ENCODE data around the gene PIK3C2A. TPM values are rescaled to one million over a fixed set of nuclear protein-coding genes. Genes with fewer than 3 reads are reported as not detected.

Gene PIK3C2A, protein sequence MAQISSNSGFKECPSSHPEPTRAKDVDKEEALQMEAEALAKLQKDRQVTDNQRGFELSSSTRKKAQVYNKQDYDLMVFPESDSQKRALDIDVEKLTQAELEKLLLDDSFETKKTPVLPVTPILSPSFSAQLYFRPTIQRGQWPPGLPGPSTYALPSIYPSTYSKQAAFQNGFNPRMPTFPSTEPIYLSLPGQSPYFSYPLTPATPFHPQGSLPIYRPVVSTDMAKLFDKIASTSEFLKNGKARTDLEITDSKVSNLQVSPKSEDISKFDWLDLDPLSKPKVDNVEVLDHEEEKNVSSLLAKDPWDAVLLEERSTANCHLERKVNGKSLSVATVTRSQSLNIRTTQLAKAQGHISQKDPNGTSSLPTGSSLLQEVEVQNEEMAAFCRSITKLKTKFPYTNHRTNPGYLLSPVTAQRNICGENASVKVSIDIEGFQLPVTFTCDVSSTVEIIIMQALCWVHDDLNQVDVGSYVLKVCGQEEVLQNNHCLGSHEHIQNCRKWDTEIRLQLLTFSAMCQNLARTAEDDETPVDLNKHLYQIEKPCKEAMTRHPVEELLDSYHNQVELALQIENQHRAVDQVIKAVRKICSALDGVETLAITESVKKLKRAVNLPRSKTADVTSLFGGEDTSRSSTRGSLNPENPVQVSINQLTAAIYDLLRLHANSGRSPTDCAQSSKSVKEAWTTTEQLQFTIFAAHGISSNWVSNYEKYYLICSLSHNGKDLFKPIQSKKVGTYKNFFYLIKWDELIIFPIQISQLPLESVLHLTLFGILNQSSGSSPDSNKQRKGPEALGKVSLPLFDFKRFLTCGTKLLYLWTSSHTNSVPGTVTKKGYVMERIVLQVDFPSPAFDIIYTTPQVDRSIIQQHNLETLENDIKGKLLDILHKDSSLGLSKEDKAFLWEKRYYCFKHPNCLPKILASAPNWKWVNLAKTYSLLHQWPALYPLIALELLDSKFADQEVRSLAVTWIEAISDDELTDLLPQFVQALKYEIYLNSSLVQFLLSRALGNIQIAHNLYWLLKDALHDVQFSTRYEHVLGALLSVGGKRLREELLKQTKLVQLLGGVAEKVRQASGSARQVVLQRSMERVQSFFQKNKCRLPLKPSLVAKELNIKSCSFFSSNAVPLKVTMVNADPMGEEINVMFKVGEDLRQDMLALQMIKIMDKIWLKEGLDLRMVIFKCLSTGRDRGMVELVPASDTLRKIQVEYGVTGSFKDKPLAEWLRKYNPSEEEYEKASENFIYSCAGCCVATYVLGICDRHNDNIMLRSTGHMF (N-terminal part only)
- total RNA-seq (142 and 148 TPM in 2 replicates), polyA plus RNA-seq (21.7 and 33.7 TPM in 2 replicates), polyA minus RNA-seq (66.6 and 68.5 TPM in 2 replicates), Bru-seq, nascent RNA (percentile 95 among the genes with signal in this experiment), BruChase-seq, experiment 1, labeled RNA remaining after a 6-hour chase (percentile 92 among the genes with signal in this experiment), BruChase-seq, experiment 2, labeled RNA remaining after a 2-hour chase (percentile 98 among the genes with signal in this experiment)
- 31.5 and 34.0 TPM in 2 replicates for polyA plus RNA-seq (2011; cell fraction: cytosol; rRNA removed)
- 60.6 and 77.7 TPM in 2 replicates for polyA plus RNA-seq (2011; cell fraction: nucleus; rRNA removed)
- polyA plus RNA-seq (2012) = 46.8 and 86.3 TPM in 2 replicates
- 20.4 TPM for polyA minus RNA-seq (2011; cell fraction: cytosol; rRNA and poly(A)+ RNA removed)
- 88.5 and 141 TPM in 2 replicates for polyA minus RNA-seq (2011; cell fraction: nucleus; rRNA and poly(A)+ RNA removed)
- long read RNA-seq, full-length matches to known transcripts = 1 of 74 reads
- long read RNA-seq, partial matches to known transcripts = 11 of 74 reads
- long read RNA-seq, other reads (novel, unspliced or antisense) = 62 of 74 reads

DNA sequence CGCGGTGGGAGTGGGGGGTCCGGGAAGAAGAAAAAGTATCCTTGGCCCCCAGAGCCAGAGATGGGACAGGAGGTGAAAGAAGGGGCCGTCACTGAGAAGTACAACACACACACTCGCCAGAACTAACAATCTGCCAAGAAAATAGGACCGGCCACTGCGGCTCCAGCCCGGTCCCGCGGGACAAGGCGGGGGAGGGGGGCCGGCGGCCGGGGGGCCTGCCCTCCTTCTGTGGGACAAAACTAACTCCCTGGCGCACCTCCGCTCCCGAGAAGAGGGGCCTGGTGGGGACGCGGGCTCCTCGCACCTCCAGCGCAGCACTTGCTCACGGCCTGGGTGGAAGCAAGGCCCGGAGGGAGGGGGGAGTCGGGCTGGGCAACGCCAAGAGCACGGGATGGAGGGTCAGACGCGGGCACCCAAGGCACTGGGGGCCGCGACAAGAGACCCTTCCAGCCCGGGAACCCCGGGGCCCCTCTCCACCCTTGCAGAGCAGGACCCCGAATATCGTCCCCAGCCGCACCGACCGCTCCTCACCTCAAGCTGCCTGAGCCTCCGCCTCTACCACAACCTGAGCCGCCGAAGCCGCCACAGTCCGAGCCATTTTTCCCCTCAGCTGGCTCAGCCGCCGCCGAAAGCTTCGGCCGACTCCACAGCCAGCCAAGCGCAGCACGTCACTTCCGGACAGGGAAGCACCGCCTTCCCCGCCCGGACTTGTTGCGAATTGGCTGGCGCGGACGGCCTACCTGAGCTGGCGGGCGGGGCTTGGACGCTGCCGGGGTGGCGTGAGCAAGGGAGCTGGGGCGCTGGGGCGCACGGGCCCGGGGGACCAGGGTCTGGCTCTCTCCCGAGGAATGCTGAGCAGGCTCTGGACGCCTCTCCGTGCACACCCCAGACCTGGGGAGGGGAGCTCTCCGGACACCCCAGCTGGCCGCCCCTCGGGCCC is at the start of gene PIK3C2A:
Gene PIK3C2A, minus strand, starts transcription at position 670 of the 940 bp plus-strand sequence. CDS start 38,245 bp downstream, outside the sequence.
- CTCF ChIA-PET = interaction anchor here (0.9 to 2.2 kb wide), 5 partner anchors 15 to 130 kb away, joined by 3 to 7 read pairs (median 5); partner anchors contain the start of gene RPS13
- H3K79me2 ChIP-seq (ENCODE audit: control insufficient read depth, insufficient read depth, low read length) = peaks cover 48% of the 10 kb centered on the region
- H3K27me3 ChIP-seq (ENCODE audit: control insufficient read depth in 2 of 2, insufficient read depth in 2 of 2, low read length in 2 of 2) = no peaks in the 10 kb centered on the region
- peaks cover 5% of the 10 kb centered on the region for H4K20me1 ChIP-seq (replicated peaks; ENCODE audit: control insufficient read depth, extremely low read depth, insufficient read depth, low read length)
- peak within 1 kb of the TSS; percentile 100 for H3K4me2 ChIP-seq (ENCODE audit: insufficient read depth, low read length)
- intact Hi-C loops (cut with micrococcal nuclease) (loop anchor here (2.0 to 5.0 kb wide), 3 partner anchors 47 to 1115 kb away; partner anchors contain the start of genes GTF2H1 and HPS5), dilution Hi-C loops (cut with MboI; ENCODE audit: extremely low pct_ligation_motif_present, low sequenced_read_pairs) (no loop called here)
- FAIRE-seq (peak; percentile 91), DNase-seq (ENCODE audit: low read depth, low spot score) (peak; percentile 91)
- H3K27ac ChIP-seq (ENCODE audit: insufficient read depth, low read depth, low read length) = peak within 1 kb of the TSS; percentile 98
- H3K4me1 ChIP-seq (ENCODE audit: control insufficient read depth, extremely low read depth, insufficient read depth, low read length) = peaks cover 28% of the 10 kb centered on the region
- no peaks in the 10 kb centered on the region for H3K9me3 ChIP-seq (replicated peaks; ENCODE audit: control insufficient read depth, insufficient read depth, low read length)
- H3K36me3 ChIP-seq (ENCODE audit: control insufficient read depth in 2 of 2, extremely low read depth in 1 of 2, insufficient read depth in 2 of 2, low read length in 2 of 2) = peaks cover 0 to under 1% of the 10 kb centered on the region in 2 experiments
- H2AFZ ChIP-seq (ENCODE audit: low read depth, low read length) = peak within 1 kb of the TSS; percentile 69
- POLR2A ChIA-PET = interaction anchor here (0.7 to 1.1 kb wide), 8 partner anchors 10 to 72 kb away, joined by 3 to 4 read pairs (median 4); partner anchors contain the start of gene NUCB2
- no peaks in the 10 kb centered on the region for H3K9me1 ChIP-seq (replicated peaks; ENCODE audit: control insufficient read depth, extremely low read depth, insufficient read depth, low read length)
- peak within 1 kb of the TSS; percentile 98 for H3K9ac ChIP-seq (replicated peaks; ENCODE audit: extremely low read depth, insufficient read depth, low read length)
- BruUV-seq (replicated peaks) = no TSS peak
- peak within 1 kb of the TSS; percentile 62 to 99 (median 98) for H3K4me3 ChIP-seq (replicated peaks in 1 of 3; ENCODE audit: insufficient read depth in 1 of 3, low read depth in 1 of 3, low read length in 3 of 3)
- no peak for TF ChIP-seq FOS (IDR thresholded peaks at IDR 0.05; ENCODE audit: borderline replicate concordance, insufficient read depth, low read length)
- TF ChIP-seq POLR2A (IDR thresholded peaks at IDR 0.05; ENCODE audit: low read depth, low read length) = peak; percentile 96
- TF ChIP-seq GATA2 (IDR thresholded peaks at IDR 0.05; ENCODE audit: insufficient read depth, insufficient read length, low read depth, low read length) = no peak
- no peak for TF ChIP-seq JUN (IDR thresholded peaks at IDR 0.05; ENCODE audit: borderline replicate concordance, insufficient read depth, insufficient read length, low read depth)
- peak; percentile 93 for TF ChIP-seq POLR2AphosphoS5 (IDR thresholded peaks at IDR 0.05; ENCODE audit: insufficient read depth, low read depth, low read length)
